HG02678 (cell line): Measurements from ENCODE around the gene ACTG1.
A peak's percentile ranks its signal among the peaks of the same experiment; 100 is the strongest.

Source experiments
- ATAC-seq: cut with Tn5 transposase; IDR thresholded peaks from one replicate; pipeline ENCODE4 v1.9.1; 2021; ENCODE audit warnings: mild to moderate bottlenecking, moderate library complexity; ENCODE audit not compliant: unreplicated experiment

Gene ACTG1

GRCh38 chr17:81512562-81513371 lies at the start of gene ACTG1:
Gene ACTG1 (minus strand): TSS chr17:81512799. CDS start chr17:81512354, 445 bp downstream.
- ATAC-seq, result peak; percentile 54

DNA sequence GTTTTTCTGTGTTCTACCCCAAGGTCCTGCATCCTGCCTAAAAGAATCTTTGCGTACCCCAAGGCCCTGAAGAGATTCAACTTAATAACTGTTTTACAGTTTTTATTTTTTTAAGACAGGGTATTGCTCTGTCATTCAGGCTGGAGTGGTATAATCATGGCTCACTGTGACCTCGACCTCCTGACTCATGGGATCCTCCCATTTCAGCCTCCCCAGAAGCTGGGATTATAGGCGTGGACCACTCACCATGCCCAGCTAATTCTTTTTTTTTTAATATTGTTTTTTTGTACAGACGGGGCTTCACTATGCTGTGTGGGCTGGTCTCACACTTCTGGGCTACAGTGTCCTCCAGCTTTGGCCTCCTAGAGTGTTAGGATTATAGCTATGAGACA lies 48.9 kb upstream of the ACTG1 start:
- ATAC-seq, result no peak

DNA sequence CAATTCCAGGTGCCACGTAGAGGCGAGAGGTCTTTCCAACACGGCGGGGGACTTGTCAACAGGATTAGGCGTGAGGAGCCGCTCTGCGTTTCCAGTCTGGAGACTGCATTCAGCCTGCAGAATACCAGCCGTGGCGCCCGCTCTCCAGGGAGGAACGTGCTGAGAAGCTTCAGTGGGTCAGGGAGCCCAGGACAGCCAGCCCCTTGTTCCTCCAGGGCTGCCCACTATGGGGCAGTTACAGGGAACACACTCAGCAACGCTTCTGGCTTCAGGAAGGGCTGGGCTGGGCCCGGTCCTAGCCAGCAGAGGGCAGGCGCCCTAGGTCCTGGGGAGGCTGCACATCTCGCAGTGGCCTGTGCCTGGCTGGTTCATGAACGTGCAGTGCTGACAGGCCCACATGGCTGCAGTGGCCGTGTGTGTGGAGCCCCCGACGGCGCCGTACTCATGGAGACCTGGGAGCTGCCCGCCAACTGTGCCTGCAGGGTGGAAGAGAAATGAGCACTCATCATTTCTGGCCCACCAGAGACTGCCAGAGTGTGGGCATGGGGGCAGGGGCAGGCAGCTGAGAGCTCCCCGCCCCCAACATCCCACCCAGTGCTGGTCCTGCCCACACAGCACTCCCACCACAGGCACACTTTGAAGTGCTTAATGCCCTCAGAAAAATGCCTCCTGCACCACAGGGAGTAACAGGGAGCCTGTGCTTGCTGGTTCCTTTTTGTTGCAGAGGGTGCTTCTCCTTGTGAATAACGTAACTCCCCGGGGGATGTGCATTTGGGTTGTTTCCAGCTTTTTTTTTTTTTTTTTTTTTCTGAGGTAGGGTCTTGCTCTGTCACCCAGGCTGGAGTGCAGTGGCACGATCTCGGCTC lies 46.6 kb upstream of the ACTG1 start:
- no peak for ATAC-seq

DNA sequence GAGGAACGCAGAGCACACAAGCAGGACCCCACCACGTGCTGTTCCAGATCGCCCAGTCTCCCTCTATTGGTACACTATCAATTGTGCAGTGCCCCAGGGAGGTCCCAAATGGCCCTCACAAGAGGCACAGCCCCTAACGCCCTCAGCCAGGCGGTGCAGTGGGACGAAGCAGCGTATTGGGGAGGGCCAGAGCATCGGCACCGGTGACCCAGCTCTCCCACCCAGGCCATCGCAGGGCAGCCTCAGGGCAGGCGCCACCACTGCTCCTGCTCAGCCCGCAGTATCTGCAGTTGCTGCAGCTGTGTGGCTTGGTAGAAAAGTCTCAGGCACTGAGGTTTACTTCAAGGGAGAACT lies 45.5 kb upstream of the ACTG1 start:
- no peak for ATAC-seq

- no peak for ATAC-seq
Measured at GRCh38 chr17:81557276-81558114, 44.9 kb upstream of the ACTG1 start.

- ATAC-seq, result no peak
Measured at GRCh38 chr17:81556863-81557262, 44.3 kb upstream of the ACTG1 start.

DNA sequence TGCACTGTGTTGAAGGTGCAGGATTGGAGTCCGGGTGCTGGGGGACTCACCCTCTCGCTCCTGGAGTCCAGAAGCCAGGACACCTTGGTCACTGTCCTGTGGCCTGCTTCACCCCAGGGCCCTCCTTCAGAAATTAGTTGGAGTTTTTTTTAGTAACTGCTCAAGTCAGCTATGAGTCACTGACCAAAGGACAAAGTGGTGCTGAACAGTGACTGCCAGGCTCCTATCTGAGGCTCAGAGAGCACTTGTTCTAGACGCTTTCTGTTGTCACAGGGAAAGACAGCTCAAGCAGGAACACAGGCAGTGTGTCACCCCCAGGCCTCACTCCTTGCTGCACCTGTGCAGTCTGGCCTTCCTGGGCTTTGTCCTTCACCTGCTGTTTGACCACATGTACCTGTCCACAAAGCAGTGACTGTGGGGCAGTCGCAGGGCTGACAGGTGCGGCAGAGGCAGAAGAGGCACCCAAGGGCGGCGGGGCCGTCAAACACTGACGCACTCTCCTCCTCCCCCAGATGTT lies 43.6 kb upstream of the ACTG1 start:
- no peak for ATAC-seq

- no peak for ATAC-seq
Measured at GRCh38 chr17:81553616-81554181, 41.1 kb upstream of the ACTG1 start.

DNA sequence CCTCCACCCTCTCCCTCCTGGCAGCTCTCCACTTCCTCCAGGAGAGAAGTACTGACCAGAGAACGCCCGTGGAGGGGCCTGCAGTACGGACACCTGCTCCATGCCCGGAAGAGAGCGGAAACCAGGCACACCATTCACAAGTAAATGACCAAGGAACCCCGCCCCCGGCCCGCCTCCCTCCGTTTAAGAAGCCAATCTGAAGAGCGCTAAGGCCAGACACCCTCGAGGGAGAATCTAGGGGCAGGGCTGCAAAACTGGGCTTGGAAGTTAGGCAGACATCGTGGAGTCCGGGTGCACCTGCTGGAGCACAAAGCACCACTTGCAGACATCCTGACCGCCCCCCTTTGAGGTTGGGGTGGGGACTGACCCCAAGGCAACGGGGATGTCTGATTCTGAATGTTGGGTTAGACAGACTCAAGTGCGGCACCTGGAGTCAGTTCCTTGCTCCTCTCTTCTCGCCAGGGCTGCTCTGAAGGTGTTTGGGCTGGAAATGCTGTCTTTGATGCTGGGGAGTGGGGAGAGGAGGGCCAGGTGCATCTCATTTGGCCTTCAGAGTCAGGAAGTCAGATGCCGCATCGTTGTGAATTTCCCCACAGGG lies 40.5 kb upstream of the ACTG1 start:
- peak; percentile 44 for ATAC-seq

- ATAC-seq, result peak; percentile 41
Measured at GRCh38 chr17:81552244-81553017, 39.8 kb upstream of the ACTG1 start, which contains the start of gene FAAP100. Gene FAAP100 (minus strand): TSS chr17:81552353. CDS start chr17:81552330, 23 bp downstream.

DNA sequence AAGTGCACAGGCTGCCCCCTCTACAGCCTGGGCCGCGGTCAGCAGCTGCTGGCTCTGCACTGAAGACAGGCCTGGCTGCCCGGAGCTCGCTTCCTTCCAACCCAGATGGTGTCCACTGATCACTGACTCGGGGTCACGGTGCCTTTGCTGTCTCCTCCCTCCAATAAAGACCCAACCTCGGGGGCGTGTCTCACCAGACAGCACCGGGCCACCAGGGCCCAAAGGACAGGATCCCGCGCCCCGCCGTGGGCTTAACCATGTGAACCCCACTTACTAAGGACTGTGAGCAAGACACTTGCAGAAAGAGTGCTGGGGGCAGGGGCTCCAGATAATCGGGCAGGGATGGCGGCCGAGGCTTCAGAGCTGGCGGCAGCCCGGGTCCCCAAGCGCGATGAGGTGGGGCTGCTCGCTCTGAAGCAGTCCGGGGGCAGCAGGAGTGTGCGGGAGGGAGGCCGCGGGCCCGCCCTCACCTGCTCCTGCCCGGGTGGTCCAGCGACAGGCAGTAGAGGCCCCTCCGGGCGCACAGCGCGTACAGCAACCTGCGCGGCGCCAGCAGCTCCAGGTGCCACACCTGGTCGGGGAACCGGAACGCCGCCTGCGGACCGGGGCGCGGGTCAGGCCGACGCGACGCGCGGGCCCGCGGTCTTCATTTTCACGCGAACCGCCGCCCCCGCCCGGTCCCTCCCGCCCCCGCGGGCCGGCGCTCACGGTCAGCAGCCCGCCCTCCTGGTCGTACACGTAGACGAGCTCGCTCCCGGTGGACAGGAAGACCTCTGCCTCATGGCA lies 39.1 kb upstream of the ACTG1 start:
- ATAC-seq, result no peak

- ATAC-seq, result no peak
Measured at GRCh38 chr17:81550830-81551457, 38.3 kb upstream of the ACTG1 start.

DNA sequence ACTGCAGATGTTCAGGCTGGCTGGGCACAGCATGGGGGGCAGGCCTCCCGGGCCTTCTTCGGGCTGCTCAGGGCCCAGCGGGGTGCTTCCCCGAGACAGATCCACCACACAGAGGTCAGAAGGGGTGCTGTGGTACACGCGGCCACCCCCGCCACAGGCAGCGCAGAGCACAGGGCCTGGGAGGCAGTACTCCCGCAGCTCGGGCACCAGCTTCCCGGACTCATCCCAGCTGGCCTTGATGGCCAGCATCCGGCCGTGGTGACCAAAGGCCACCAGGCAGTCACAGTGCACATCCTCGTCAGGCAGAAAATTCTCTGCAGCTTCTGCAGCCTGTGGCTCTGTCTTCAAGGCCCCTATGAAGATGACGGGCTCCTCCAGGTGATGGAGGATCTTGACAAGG lies 37.7 kb upstream of the ACTG1 start:
- no peak for ATAC-seq

DNA sequence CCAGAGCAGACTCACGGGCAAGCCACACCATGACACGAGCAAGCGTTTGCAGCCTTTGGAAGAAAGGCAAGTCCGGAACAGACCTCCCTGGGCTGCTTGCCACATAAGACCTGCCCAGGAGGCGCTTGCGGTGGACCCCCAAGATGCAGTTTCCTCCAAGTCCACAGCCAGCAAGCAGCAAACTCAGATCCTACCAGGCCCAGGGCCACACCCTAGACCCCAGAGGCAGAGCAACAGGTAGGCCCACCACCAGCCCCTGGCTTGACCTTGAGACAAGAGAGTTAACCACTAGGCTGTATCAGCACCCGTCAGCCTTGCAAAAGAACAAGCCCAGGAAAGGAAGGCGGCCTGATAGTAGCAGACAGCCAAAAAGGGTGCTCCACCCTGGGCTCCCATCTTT lies 37.2 kb upstream of the ACTG1 start:
- ATAC-seq, result no peak

DNA sequence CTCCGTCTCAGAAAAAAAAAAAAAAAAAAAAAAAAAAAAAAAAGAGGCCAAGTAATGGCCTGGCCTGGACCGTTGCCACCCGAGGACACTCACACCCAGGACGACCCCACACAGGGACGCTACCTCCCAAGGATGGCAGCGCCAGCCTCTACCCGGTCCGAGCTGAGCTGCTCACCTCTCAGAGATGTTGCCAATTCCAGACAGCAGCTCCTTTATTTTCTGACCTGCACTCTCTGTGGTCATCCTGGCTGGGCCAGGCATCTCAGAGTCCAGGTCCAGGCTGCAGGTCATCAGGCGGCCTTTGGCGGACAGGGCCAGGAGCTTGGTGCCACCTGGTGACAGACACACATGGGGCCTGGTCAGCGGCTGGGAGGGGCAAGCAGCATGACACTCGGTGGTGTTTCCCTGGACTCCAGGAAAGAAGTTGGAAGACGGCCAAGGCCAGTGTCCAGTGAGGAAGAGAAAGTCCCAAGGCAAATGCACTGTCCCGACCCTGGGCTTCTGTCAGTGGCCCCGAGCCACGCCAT lies 36.5 kb upstream of the ACTG1 start:
- ATAC-seq, result no peak

- no peak for ATAC-seq
Measured at GRCh38 chr17:81547614-81547982, 35.0 kb upstream of the ACTG1 start.

DNA sequence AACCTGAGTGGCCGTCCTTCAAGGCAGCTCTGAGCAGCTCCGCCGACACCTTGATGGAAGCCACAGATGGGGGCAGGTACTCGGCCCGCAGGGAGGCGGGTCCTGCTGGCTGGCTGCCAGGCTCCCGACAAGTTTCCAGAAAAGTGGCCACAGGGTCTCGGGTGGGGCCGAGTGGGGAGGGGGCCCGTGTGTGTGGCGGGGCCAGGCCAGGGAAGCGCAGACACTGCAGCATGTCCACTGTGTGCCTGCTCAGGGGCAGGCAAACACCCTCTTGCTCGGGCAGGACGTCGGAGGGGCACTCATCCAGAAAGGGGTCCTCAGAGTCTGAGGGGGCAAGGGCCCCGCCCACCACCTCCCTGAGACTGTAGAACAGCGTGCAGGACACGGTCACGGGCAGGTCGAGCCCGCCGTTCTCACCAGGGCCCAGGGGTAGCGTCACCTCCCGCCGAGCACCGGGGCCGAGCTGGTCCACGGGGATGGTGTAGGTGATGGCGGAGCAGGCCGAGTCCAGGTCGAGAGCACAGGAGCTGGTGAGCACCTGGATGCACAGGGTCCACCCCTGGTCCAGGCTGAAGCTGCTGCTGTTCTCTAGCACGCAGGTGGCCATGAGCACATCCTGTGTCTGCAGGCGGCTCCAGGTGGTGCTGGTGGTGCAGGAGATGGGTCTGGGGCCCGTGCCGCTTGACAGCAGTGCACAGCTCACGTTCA lies 34.5 kb upstream of the ACTG1 start:
- no peak for ATAC-seq
